Hepatocyte (in vitro differentiated cells): ENCODE measurements around the gene PRPF6. TPM values are rescaled to one million over a fixed set of nuclear protein-coding genes. Genes with fewer than 3 reads are reported as not detected.

Experiments
- DNase-seq: peaks from one replicate; pipeline ENCODE4 v3.0.0-alpha.2; 2016; ENCODE audit warnings: low spot score
- H2AFZ ChIP-seq: fragments of 200-600 bp; sonication (generic); 2 replicates; pipeline ENCODE4 v1.6.0; 2016; ENCODE audit warnings: antibody characterized with exemption, mild to moderate bottlenecking
- H3K27ac ChIP-seq: fragments of 200-600 bp; sonication (generic); 2 replicates; pipeline ENCODE4 v1.5.1; 2016; ENCODE audit warnings: mild to moderate bottlenecking
- H3K27me3 ChIP-seq: fragments of 200-600 bp; sonication (generic); 2 replicates; pipeline ENCODE4 v1.6.1; 2016
- H3K36me3 ChIP-seq: fragments of 200-600 bp; sonication (generic); replicated peaks from 2 replicates; pipeline ENCODE4 v1.5.1; 2016; ENCODE audit warnings: low read depth; ENCODE audit not compliant: insufficient read depth
- H3K4me1 ChIP-seq: fragments of 200-600 bp; sonication (generic); 2 replicates; pipeline ENCODE4 v1.5.1; 2016; ENCODE audit warnings: mild to moderate bottlenecking, moderate library complexity; ENCODE audit not compliant: insufficient read depth
- H3K4me2 ChIP-seq: fragments of 200-600 bp; sonication (generic); 2 replicates; pipeline ENCODE4 v1.6.0; 2016
- H3K4me3 ChIP-seq: fragments of 200-600 bp; sonication (generic); 2 replicates; pipeline ENCODE4 v1.5.1; 2016; ENCODE audit warnings: mild to moderate bottlenecking
- H3K79me2 ChIP-seq: fragments of 200-600 bp; sonication (generic); 2 replicates; pipeline ENCODE4 v1.6.0; 2017; ENCODE audit warnings: mild to moderate bottlenecking
- H3K9me2 ChIP-seq: fragments of 200-600 bp; sonication (generic); replicated peaks from 2 replicates; pipeline ENCODE4 v1.6.0; 2017; ENCODE audit warnings: mild to moderate bottlenecking; ENCODE audit not compliant: insufficient read depth
- H3K9me3 ChIP-seq: fragments of 200-600 bp; sonication (generic); 2 replicates; pipeline ENCODE4 v1.5.1; 2016; ENCODE audit warnings: low read depth, mild to moderate bottlenecking
- H4K20me1 ChIP-seq: fragments of 200-600 bp; sonication (generic); 2 replicates; pipeline ENCODE4 v1.6.0; 2016; ENCODE audit warnings: mild to moderate bottlenecking; ENCODE audit not compliant: insufficient read depth, poor library complexity, severe bottlenecking
- CTCF ChIP-seq: fragments of 200-600 bp; sonication (generic); IDR thresholded peaks from 2 replicates; pipeline ENCODE4 v1.5.1; 2016; ENCODE audit warnings: antibody characterized with exemption, mild to moderate bottlenecking; ENCODE audit not compliant: poor library complexity
- EZH2 ChIP-seq: fragments of 200-600 bp; sonication (generic); IDR thresholded peaks from 2 replicates; pipeline ENCODE4 v1.6.1; 2016; ENCODE audit warnings: antibody characterized with exemption, mild to moderate bottlenecking, borderline replicate concordance
- EZH2phosphoT487 ChIP-seq: fragments of 200-600 bp; sonication (generic); IDR thresholded peaks from one replicate; pipeline ENCODE4 v1.6.1; 2018; ENCODE audit warnings: antibody characterized with exemption, mild to moderate bottlenecking, low read depth, moderate library complexity; ENCODE audit not compliant: unreplicated experiment, severe bottlenecking
- WGBS: methylation state at CpG from one replicate; pipeline ENCODE4 v1.1.6; 2016; ENCODE audit warnings: low lambda C conversion rate; ENCODE audit errors: missing lambda C conversion rate; 5-methylcytosine and 5-hydroxymethylcytosine counted together
- polyA plus RNA-seq: library from polyadenylated mRNA; unstranded; fragments of >200 nt; fragmentation: Nextera tagmentation; extraction: Ambion mirVana; gene quantifications from 2 replicates; pipeline ENCODE4 v1.2.1, GENCODE V29; 2016
- total RNA-seq: library from RNA; depleted of rRNA; stranded (reverse); fragments of >200 nt; gene quantifications from 2 replicates; pipeline ENCODE4 v1.2.3, GENCODE V29; 2014

The PRPF6 gene
- total and polyA plus RNA-seq, 2 experiments from 2014 or later, result 37.3 to 41.3 TPM

- Histone ChIP-seq H2AFZ (no peak overlapping the region), H3K9me2 (no peaks in the 10 kb centered on the region), H3K4me1 (peaks cover 26% of the 10 kb centered on the region), H3K9me3 (no peaks in the 10 kb centered on the region), H3K27ac (no peak overlapping the region), H3K4me3 (no peak overlapping the region), H4K20me1 (no peaks in the 10 kb centered on the region), H3K79me2 (no peaks in the 10 kb centered on the region), H3K4me2 (no peak overlapping the region), H3K36me3 (no peaks in the 10 kb centered on the region), H3K27me3 (peaks cover 37% of the 10 kb centered on the region)
- no peak for DNase-seq
- WGBS, result 90% methylated on average over 10 of the region's 11 CpGs
- TF ChIP-seq EZH2phosphoT487 (no peak), CTCF (no peak), EZH2 (no peak)
These were observed 70.1 kb downstream of the PRPF6 start for GRCh38 chr20:64051033-64051452.

GRCh38 chr20:64051561-64052325 is 70.8 kb downstream of the PRPF6 start:
- Histone ChIP-seq H3K4me1 (peaks cover 27% of the 10 kb centered on the region), H3K79me2 (no peaks in the 10 kb centered on the region), H3K9me2 (no peaks in the 10 kb centered on the region), H4K20me1 (no peaks in the 10 kb centered on the region), H3K4me2 (no peak overlapping the region), H3K36me3 (no peaks in the 10 kb centered on the region), H2AFZ (no peak overlapping the region), H3K27me3 (peaks cover 36% of the 10 kb centered on the region), H3K9me3 (no peaks in the 10 kb centered on the region), H3K27ac (no peak overlapping the region), H3K4me3 (no peak overlapping the region)
- TF ChIP-seq CTCF (no peak), EZH2phosphoT487 (no peak), EZH2 (no peak)
- whole genome bisulfite sequencing, result 92% methylated on average over 15 of the region's 15 CpGs
- no peak for DNase-seq

- WGBS, result 88% methylated on average over 10 of the region's 10 CpGs
- TF ChIP-seq CTCF, result no peak
- TF ChIP-seq EZH2phosphoT487, result no peak
- no peak for TF ChIP-seq EZH2
- Histone ChIP-seq H4K20me1 (no peaks in the 10 kb centered on the region), H3K27me3 (peaks cover 30% of the 10 kb centered on the region), H3K4me2 (no peak overlapping the region), H2AFZ (no peak overlapping the region), H3K79me2 (no peaks in the 10 kb centered on the region), H3K36me3 (no peaks in the 10 kb centered on the region), H3K4me1 (peaks cover 27% of the 10 kb centered on the region), H3K9me2 (no peaks in the 10 kb centered on the region), H3K9me3 (no peaks in the 10 kb centered on the region), H3K27ac (no peak overlapping the region), H3K4me3 (no peak overlapping the region)
- no peak for DNase-seq
These were observed 71.4 kb downstream of the PRPF6 start for GRCh38 chr20:64052326-64052722.
